DMS79 treated with DMSO at 0.1 percent for 48 hours (cell line): ENCODE data around the gene TTC9B.

Experiments
- DNase-seq: peaks from one replicate; lab custom pipeline; 2025; lab: John Stamatoyannopoulos, UW

TTC9B gene

DNA sequence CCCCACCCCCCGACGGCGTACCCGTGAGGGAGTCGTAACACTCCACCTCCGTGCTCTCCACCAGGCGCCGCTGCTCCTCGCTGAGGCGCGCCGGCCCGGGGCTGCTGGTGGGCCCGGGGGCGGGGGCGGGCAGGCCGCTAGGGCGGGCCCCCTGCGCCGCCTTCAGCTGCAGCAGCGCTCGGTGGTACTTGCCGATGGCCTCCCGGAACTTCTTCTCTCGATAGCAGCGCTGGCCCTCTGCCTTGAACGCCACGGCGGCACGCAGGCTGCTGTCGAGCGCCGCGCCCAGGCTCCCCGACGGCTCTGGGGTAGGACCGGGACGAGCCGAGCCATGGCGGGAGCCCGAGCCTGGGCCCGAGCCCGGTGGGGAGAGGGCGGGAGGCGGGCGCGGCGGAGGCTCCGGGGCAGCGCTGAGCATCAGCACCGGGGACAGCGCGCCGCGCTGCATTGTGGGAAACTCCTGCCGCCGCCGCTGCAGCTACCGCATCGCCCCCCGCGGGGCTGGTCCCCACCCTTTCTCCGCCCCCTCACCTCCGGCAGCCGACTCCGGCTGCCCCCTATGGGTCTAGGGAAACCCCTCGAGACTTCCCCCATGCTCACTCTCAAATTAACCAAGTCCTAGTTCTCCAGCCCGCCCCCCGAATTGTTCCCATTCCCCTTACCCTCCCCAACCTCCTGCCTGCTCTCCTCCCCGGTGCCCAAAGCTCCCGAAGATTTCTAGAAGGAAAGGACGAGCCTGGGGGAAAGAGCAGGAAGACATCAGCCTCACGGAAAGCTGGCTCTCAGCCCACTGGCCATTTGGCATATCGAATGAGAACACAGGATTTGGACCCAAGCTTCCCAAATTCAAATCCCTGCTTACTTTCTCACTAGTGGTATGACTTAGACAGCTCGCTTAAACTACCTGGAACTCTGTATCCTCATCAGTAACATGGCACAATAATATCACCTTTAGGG, at the start of gene TTC9B:
TTC9B (minus strand) TSS at position 451 of the 957 bp plus-strand sequence; CDS start at position 448, 3 bp downstream.
- no peak for DNase-seq

DNA sequence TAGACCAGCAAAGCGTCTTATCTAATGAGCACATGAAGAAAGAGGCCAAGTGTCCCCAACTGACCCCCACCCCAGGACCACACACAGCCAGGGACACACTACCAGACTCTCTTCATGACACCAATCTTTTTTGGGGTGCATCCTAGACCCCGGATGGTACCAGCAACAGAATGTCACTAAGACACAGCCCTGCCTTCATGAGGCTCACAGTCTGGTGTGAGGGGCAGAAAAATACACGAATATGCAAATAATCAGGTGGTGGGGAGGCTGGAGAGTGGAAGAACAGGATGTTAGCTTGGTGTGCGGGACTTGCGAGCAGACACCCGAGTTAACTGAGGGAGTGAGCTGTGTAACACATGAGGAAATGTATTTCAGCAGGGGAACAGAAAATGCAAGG, 49.4 kb upstream of the TTC9B start:
- no peak for DNase-seq

DNA sequence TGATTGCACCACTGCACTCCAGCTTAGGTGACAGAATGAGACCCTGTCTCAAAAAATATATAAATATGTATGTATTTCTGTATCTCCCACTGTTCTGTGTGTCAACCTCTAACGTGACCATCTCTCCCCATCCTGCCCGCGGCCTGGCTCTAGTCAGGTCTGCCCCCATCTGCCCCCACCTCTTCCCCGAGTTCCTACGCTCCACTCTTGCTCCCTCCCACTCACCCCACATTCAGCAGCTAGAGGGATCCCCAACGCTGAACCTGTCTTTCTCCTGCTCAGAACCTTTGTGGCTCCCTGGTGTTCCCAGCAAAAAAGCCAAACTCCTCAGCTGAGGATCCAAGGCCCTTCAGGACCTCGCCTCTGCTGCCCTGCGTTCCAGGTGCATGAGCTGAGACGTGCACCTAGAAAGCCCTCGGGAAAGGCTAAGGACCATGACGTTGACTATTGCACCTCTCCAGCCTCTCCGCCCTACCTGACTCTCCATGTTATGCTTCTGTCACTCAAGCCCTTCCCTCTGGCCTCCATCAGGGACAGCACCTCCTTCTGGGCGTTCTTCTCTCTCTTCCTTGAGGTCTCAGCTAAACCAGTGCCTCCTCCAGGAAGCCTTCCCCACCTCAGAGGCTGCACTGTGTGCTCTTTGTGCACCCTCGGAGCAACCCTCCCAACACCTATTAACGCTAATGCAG, 48.9 kb upstream of the TTC9B start:
- peak; percentile 47 for DNase-seq

DNA sequence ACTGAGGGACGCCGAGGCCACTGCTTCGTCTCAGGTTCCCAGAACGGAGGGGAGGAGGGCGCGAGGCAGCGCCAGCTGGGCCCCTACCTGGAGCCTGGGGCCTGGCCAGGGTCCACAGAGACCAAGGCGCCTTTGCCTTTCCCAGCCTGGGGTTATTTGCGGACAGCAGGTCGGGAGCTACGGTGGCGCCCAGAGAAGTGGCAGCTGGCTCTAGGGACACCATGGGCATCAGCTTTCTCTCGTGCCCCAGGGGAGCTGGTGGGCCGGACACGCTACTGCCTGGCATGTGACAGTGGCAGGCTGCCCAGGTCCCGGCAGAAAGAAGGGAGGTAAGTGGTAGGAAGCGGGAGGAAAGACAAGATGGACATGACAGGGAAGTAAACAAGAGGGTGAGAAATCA, 47.9 kb upstream of the TTC9B start:
- DNase-seq, result peak; percentile 84

DNA sequence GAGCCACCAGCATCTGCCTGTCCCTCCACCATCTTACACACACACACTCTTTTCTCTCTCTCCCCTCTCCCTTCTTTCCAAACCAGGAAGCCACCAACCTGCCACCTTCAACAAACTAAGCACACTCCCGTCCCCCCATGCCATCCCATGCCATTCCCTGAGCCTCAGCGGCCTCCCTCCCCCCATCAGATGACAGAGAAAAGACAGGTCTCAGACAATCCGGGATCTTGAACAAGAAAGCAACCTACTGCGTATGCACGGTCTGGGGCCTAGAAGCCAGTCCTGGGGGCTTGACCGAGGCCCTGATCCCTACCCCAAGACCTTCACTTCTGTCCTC, 47.5 kb upstream of the TTC9B start:
- peak; percentile 52 for DNase-seq

DNA sequence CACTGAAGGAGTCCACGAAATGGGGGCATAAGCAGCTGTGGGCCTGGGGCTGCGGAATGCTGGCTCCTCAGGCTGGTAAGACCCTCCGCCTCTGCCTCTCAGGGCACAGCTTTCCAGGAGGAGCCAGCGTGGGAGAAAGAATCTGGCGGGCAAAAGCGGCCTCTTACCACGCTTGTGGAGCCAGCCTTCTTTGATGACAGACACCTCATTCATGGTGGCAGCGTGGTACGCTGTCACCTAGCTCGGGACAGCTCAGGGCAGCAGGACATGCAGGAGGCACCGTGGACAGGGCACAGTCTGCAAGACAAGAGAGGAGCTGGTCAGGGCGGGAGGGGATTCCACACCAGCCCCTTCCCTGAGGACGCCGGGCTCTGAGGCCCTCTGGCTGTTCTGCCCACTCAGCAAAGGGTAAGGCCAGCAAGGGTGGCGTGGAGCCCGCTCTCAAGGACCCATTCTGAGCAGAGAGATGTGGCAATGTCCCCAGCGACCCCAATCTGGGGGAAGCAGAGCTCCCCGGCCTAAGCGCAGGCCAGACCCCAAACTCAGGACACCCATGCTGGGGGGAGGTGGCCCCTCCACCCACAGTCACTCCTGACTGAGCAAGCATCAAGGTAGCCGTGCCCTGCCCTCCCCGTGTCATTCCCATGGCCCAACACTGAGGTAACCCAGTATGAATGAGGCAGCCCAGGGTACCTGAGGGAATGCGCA, 47.0 kb upstream of the TTC9B start:
- peak; percentile 11 for DNase-seq

DNA sequence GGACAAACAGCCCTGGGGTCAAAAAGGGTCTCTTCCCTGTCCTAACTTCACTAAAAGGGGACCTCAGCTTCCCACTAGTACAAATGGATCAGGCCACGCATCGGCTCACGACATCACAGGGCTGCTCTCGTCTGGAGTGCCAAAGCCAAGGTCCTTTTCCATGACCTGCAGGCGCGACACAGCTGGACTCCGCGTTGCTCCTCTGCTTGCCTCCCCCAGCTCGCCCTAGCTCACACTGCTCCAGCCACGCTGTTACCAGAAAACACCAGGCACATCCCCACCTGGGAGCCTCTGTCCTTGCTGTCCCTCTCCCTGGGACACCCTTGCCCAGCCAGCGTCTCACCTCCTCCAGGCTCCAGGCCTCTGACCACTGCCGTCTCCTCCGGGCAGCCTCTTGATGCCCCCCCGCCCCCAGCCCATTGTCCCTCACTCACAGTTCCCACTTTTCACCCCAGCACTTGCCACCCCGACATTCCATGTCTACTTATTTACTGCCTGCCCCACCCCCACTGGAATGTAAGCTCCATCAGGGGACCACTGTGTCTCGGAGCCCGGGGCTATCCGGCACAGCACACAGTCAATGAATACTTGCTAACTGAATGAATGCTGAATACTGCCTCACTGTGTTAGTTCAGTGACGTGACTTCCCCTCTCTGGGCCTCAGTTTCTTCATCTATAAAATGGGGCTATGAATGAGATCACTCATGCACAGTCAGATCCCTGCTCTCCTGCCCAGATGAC, 46.3 kb upstream of the TTC9B start:
- no peak for DNase-seq

DNA sequence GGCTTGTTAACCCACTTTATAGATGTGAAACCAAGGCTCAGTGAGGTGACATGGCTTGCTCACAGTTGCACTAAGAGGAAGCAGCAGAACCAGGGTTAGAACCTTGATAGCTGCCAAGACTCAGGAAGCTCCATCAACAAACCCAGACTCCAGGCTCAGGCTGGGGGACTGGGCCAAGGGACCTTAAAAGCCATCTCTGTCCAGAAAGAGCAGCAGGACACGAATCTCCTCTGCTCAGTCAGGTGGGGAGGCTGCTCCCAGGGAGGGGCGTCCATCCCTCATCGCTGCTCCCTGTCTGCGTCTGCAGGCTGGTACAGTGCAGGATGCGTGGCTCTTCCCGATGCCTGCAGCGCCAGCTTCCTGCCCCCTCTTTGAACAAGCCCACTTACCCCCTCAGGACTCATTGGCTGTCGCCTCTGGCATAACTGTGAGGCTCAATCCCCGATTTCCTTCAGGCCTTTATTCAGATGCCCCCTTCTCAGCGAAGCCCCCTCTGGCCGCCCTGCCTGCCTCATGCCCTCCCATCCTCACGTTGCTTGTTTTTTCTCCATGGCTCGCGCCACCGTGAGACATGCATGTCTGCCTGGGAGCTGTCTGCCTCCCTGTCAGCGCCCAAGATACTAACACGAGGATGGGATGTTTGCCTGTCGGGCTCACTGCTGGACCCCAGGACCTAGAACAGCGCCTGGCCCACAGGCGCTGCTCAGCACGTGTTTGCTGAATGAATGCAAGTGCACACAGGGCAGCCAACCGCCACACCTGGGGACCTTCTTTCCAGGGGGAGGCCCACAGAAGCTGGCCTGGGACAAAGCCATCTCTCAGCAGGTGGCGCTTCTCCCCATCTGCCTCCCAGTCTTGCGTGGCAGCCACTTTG, 45.5 kb upstream of the TTC9B start:
- DNase-seq, result no peak

DNA sequence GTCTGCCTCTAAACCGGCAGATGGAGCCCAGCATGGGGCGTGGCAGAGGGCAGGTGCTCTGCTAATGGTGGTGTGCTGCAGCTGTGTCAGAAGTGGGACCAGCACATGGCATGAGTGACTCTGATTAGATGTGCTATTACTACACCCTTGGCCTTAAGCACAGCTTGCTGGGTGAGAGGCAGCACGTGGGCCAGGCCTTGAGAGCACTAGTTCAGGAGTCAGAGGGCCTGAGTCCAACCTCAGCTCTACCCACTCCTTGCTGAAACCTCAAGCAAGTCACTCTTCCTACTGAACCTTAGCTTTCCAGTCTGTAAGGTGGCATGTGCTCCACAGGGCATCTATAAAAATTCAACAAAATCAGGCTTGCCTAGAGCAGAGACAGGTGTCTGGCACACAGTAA, 44.2 kb upstream of the TTC9B start:
- no peak for DNase-seq

DNA sequence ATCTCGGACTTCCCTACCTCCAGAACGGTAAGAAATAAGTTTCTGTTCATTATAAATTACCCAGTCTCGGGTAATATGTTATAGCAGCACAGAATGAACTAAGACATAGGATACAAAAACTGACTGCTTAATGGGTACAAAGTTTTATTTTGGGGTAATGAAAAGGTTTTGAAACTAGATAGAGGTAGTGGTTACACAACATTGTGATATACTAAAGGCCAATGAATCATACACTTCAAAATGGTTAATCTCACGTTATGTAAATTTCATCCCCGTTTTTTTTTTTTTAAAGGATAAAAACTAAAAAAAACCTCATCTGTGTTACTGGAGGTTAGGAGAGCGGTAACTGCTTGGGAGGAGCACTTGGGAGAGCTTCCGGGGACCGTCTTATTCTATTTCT, 43.4 kb upstream of the TTC9B start:
- DNase-seq, result no peak

DNA sequence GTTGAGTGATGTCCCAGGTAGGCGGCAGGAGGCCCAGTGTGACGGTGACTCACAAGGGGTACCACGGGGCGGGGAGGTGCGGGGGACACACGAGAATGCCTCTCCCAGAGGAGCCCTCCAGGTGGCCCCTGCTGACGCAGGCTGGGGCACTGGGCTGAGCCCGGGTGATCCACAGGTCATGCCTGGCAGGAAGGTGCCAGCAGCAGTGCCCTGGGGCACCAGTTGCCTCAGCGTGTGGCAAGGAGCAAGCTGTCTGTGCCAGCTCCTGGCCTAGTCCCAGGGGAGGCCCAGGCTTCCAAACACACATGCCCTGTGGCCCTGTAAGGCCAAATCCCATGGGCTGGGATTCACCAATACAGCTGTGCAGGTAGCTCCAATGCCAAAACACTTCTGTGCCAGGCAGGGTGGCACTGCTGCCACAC, 38.9 kb upstream of the TTC9B start:
- no peak for DNase-seq

DNA sequence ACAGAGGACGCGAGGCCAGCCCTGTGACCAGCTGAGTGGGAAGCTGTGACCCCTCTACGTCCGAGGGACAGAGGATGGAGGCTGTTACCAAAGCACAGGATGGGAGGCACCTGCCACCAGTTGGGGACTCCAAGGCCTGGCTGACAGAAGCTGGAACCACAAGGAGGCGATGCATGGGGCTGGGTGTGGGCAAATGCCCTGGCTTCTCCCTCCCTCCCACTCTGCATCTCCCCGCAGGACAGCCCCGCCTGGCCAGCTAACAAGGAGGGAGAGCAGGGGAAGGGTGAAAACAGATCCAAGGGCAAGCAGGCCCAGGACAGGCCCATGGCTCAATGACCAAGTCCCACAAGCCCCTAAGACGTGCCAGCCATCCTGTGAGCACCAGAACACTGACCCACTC, 38.3 kb upstream of the TTC9B start:
- no peak for DNase-seq

DNA sequence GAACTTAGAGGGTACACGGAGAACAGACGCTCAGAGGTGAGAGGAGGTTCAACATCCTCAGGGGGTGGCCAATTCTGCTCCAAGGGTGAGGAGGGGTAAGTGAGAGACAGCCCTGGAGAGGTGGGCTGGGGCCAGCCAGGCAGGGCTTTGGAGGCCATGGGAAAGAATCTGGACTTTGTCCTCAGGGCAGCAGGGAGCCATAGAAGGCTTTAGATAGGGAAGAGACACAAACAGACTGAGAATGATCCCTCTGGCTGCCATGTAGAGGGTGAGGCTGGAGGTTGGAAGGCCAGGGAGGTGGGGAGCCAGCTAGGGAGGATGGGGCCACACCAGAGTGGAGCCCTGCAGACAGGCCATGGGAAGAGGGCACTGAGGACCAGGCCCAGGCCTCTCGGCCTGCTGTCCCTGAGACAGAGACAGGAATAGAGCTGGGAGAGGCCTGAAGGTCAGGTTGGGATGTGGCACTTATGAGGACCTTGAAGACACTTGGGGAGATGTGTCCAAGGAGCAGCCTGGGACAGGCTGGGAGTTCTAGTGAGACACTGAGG, 37.5 kb upstream of the TTC9B start:
- DNase-seq, result no peak

DNA sequence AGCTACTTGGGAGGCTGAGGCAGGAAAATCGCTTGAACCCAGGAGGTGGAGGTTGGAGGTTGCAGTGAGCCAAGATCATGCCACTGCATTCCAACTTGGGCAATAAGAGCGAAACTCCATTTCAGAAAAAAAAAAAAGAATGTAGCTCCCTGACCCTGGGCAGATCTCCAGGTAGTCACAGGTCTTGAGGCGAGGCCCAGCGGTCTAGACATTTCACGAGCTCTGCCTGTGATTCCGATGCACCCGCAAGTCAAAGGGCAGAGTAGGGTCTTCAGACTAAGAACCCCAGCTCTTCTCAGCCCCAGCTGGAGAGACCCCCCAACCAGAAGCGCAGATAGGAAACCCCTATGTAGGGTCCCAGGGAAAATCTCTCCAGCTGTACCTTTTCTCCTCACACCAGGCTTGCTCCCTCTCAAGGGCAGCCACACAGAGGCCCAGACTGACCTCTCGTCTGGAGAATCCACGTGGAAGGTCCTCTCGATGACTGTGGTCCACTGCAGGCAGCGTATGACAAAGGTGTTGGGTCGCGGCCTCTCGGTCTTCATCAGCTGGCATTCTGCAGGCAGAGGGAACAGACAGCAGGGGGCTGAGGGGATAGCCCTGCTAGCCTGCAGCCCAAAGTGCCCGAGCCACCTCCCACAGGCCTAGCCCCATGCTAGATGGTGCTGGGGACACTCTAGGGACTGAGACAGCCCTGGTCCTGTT, 36.7 kb upstream of the TTC9B start:
- no peak for DNase-seq

DNA sequence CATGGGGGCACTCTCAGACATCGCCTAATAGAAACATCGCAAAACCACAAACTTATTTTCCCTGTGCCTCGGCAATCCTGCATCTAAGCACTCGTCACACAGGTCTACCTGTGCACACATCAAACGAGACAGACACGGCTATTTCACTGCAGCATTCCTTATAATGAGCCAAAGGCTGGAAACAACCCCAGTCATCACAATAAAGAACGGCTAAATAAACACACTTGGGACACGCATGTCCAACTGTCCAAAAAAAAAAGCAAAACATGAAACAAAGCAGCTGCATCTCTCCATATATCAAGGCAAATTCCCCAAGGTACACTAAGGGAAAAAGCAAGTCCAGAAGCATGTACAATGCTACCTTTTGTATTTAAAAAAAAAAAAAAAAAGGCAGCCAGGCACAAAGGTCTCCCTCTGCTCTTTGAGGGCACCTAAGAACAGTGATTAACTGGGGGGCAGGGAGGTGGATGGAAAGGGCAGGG, 35.5 kb upstream of the TTC9B start:
- DNase-seq, result peak; percentile 26

DNA sequence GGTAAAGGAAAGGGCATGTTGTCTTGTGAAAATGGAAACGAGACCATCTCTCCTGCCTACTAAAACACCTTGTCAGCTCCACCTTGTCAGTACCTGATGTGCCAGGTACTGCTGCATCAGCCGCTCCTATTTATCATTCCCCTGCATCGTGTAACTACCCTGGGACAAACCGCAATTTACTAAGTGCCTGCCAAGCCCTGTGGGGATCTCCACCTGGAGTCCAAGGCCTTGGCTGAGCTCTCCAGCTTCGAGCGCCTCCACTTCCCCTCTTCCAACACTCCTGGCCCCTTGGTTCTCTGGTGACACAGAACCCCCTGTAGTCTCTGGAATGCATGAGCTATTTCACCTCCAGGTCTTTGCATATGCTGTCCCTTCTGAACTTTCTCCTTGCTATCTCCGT, 34.2 kb upstream of the TTC9B start:
- DNase-seq, result no peak

DNA sequence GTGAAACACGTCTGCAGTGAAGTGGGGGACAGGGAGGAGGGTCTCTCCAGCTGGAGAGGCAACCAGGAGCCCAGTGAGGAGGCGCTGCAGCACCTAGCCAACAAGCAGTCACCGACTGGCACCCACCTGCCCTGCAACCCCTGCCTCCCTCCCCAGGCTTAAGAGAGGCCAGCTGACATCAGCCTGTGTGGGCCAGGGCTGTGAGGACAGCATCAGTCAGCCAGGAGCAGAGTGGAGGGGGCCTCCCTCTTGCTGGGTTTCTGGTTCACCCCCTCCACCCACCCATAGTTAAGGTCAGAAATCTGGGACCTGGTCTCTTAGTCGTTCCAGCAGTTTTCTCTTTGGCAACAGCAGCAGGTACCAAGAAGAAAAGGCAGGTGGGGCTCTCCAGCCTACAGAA, 33.8 kb upstream of the TTC9B start:
- no peak for DNase-seq

DNA sequence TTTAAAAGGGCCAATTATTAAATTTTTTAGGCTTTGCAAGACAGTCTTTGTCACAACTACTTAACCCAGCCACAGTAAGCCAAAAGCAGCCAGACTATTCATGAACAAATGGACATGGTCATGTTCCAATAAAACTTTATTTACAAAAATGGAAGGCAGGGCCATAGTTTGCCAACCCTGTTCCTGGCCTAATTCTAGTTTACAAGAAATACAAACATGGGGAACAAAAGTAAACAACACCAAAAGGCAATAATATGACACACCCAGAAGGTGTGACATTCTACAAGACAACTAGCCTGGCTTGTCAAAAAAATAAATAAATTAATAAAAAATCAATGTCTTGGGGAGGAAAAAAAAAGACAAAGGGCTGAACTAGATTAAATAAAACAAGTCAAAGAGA, 33.1 kb upstream of the TTC9B start:
- DNase-seq, result no peak

DNA sequence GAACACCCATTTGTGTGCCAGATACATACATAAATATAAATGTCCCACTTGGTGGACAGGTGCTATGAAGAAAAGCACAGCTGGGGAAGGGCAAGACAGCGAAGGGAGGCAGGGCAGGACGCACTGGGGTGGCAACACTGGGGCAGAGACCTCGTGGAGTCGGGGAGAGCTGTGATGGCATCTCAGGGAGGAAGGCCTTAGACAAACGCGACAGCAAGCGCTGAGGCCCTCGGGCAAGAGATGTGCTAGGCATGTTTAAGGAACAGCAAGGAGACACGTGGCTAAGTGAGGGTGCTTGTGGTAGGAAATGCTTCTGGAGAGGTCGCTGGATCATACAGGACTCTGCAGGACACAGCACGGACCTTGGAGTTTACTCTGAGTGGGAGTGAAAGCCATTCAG, 31.6 kb upstream of the TTC9B start:
- DNase-seq, result no peak

DNA sequence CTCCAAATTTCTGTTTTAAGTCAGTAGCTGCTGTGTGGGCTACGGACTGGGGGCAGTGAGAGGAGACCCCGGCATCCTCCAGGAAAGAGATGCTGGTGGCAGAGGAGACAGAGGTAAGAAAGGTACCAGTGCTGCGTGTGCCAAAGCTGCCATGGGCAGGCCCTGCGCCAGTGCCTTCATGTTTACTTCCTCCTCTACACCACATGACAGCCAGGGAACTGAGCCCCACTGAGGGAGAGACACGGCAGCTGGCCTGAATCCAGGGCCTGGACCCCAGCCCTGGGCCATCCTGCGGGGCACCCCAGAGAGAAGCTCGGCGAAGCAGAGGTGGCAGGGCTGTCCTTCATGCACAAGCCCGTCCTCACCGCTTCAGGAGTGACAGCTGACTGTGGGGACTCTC, 31.0 kb upstream of the TTC9B start:
- no peak for DNase-seq
